BJ (cell line): Measurements from ENCODE around the gene ZSCAN5A. TPM values are rescaled to one million over a fixed set of nuclear protein-coding genes. Genes with fewer than 3 reads are reported as not detected.

Experiments
- CTCF ChIA-PET: fragments of 350-600 bp; formaldehyde crosslinking; extraction: SDS; loops from one replicate; lab custom pipeline; 2021; ENCODE audit warnings: antibody characterized with exemption, inconsistent platforms; lab: Yijun Ruan, JAX
- POLR2A ChIA-PET: fragments of 300-600 bp; sonication (Branson Sonifier 250); formaldehyde crosslinking; extraction: SDS; loops from one replicate; lab custom pipeline; 2021; ENCODE audit warnings: antibody characterized with exemption; lab: Charles Lee
- DNase-seq: peaks from one replicate; pipeline ENCODE4 v3.0.0-alpha.2; 2011; ENCODE audit warnings: low read depth
- H3K27me3 ChIP-seq: 2 replicates; pipeline ENCODE4 v1.6.0; 2011; ENCODE audit warnings: low read length; ENCODE audit not compliant: control insufficient read depth, insufficient read depth
- H3K36me3 ChIP-seq: 2 replicates; pipeline ENCODE4 v1.5.1; 2011; ENCODE audit warnings: low read length; ENCODE audit not compliant: control insufficient read depth, insufficient read depth
- H3K4me3 ChIP-seq: 2 replicates; pipeline ENCODE4 v1.5.1; 2011; ENCODE audit warnings: low read depth, mild to moderate bottlenecking, control low read depth, low read length
- polyA plus RNA-seq: library from polyadenylated mRNA; depleted of rRNA; stranded (reverse); fragments of >200 nt; gene quantifications from 2 replicates; pipeline ENCODE4 v1.2.3, GENCODE V29; 2011
- TF ChIP-seq, protein P1 (sequence below): IDR thresholded peaks from 2 replicates; pipeline ENCODE4 v1.5.1; 2011; ENCODE audit warnings: low read depth, mild to moderate bottlenecking, control low read depth, inconsistent platforms, low read length, moderate library complexity; ENCODE audit not compliant: insufficient read depth

The ZSCAN5A gene
- polyA plus RNA-seq, 1 experiment, result 4.0 TPM

DNA sequence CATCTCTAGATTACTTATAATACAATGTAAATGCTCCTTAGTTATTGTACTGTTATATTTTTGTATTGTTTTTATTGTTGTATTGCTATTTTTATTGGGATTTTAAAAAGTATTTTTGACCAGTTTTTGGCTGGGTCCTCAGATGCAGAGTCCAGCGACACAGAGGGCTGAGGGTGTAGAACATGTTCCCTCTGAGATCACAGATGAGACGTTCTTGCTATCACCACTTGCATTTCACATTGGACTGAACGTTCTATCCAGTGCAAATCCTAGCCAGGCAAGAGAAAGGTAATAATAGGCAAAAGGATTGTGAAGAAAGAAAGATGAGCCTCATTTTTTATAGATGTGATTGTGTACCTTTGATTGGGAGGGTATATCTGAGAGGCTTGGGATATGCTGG is 15.0 kb downstream of the ZSCAN5A start:
- H3K27me3 ChIP-seq, result no peaks in the 10 kb centered on the region
- H3K4me3 ChIP-seq, result no peak overlapping the region
- TF ChIP-seq, protein P1, sequence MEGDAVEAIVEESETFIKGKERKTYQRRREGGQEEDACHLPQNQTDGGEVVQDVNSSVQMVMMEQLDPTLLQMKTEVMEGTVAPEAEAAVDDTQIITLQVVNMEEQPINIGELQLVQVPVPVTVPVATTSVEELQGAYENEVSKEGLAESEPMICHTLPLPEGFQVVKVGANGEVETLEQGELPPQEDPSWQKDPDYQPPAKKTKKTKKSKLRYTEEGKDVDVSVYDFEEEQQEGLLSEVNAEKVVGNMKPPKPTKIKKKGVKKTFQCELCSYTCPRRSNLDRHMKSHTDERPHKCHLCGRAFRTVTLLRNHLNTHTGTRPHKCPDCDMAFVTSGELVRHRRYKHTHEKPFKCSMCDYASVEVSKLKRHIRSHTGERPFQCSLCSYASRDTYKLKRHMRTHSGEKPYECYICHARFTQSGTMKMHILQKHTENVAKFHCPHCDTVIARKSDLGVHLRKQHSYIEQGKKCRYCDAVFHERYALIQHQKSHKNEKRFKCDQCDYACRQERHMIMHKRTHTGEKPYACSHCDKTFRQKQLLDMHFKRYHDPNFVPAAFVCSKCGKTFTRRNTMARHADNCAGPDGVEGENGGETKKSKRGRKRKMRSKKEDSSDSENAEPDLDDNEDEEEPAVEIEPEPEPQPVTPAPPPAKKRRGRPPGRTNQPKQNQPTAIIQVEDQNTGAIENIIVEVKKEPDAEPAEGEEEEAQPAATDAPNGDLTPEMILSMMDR, result no peak
- H3K36me3 ChIP-seq, result peaks cover 5% of the 10 kb centered on the region; the same call in 1 of the 2 replicates
- DNase-seq, result no peak
- ChIA-PET POLR2A (no interaction called here), CTCF (interaction anchor here (0.9 kb wide), 1 partner anchor 218 kb away, joined by 3 read pairs; no protein-coding TSS in a partner anchor)

DNA sequence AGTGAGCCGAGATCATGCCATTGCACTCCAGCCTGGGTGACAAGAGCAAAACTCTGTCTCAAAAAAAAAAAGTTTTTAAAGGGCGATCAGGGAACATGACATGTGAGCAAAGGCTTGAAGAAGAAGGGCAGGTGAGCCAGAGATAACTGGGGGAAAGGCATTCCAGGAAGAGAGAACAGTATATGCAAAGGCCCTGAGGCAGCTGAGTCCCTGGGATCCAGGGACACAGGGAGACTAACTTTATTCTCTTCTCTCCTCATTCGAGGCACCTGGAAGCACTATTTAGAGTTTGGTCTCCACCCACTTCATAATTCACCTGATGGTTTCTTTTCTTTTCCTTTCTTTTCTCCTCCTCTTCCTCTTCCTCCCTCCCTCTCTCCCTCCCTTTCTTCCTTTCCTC is 17.6 kb downstream of the ZSCAN5A start:
- no peak overlapping the region for H3K4me3 ChIP-seq
- H3K36me3 ChIP-seq, result peaks cover 4% of the 10 kb centered on the region
- ChIA-PET POLR2A (no interaction called here), CTCF (interaction anchor here (0.6 kb wide), 1 partner anchor 125 kb away, joined by 3 read pairs; no protein-coding TSS in a partner anchor)
- no peak for DNase-seq
- TF ChIP-seq, protein P1, result no peak
- no peaks in the 10 kb centered on the region for H3K27me3 ChIP-seq

DNA sequence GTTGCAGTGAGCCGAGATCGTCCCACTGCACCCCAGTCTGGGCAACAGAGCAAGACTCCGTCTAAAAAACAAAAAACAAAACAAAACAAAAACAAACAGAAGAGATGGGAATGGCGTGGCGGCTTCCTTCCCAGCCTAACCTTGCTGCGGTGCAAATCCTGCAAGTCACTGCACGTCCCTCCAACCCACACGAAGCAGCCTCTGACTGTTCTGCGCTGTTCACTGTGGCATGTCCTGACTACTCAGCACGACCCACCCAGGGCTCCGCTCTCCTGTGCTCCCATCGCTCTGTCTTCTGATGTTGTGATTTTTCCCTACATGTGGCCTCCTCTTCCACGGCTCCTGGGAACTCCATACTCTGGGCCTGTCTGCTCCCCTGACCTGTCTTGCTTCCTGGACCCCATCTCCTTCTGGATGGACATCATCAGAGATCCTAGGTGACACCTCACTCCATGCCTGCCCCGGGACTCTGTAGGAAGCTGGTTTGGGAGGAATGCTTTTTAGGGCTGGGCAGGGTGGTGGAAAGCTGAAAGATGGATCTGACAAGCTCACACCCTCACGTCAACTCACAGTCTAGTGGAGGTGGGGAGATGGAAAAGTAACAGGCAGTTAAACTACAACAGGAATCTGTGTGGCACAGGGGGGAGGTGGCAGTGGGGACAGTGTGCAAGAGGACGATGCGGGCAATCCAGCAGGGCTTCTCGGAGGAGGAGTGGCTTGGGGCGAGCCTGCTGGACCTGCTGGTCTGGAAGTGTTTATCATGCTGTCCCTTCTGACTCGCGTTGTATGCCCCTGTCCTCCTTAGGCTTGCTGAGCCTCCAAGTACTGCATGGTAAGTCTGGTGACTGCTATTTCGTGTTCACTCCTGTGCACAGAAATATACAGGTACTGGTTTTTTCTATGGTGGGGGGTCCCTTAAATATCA is 18.8 kb downstream of the ZSCAN5A start:
- peaks cover 4% of the 10 kb centered on the region for H3K36me3 ChIP-seq
- no peak overlapping the region for H3K4me3 ChIP-seq
- ChIA-PET CTCF (interaction anchor here (0.7 kb wide), 1 partner anchor 590 kb away, joined by 4 read pairs; no protein-coding TSS in a partner anchor), POLR2A (no interaction called here)
- no peaks in the 10 kb centered on the region for H3K27me3 ChIP-seq
- no peak for DNase-seq
- TF ChIP-seq, protein P1, result no peak

DNA sequence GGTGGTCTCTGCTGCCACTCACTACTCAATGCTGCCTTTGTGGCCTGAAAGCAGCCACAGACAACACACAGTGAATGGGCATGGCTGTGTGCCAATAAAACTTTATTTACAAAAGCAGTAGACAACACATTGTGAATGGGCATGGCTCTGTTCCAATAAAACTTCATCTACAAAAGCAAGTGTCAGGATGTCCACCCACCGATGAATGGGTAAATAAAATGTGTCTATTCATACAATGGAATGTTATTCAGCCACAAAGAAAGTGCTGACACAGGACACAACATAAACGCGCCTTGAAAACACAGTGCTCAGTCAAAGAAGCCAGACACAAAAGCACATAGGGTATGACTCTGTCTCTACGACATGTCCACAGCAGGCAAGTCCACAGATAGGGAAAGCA is 20.1 kb downstream of the ZSCAN5A start:
- ChIA-PET CTCF (no interaction called here), POLR2A (no interaction called here)
- Histone ChIP-seq H3K27me3 (no peaks in the 10 kb centered on the region), H3K4me3 (no peak overlapping the region), H3K36me3 (peaks cover 4% of the 10 kb centered on the region)
- TF ChIP-seq, protein P1, result no peak
- no peak for DNase-seq

DNA sequence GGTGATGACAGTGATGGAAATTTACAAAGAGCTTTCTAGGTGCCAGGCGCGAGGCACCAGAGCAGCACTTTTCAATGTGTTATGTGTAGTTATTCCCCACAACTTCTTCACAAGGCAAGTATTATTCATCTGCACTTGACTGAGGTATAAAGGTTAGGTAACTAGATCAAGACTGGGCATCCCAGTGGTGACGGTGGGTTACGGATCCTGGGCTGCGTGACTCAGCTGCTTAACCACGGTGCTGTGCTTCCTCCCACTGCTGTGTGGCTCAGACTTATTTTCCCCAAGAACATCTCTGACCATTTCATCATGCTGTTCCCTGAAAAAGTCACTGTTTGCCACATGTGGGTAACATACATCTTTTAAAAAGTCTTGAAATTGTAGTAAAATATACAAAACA is 22.8 kb downstream of the ZSCAN5A start:
- Histone ChIP-seq H3K4me3 (no peak overlapping the region), H3K27me3 (no peaks in the 10 kb centered on the region), H3K36me3 (peaks cover 4% of the 10 kb centered on the region)
- POLR2A ChIA-PET, result no interaction called here
- TF ChIP-seq, protein P1, result no peak
- DNase-seq, result no peak
- CTCF ChIA-PET, result interaction anchor here (0.6 to 1.3 kb wide), 2 partner anchors 18 to 99 kb away, joined by 3 read pairs; no protein-coding TSS in a partner anchor
